ENCODE measurements around the gene SMIM28.
"Not testable (repeated sequence)": the region's sequence is repeated elsewhere in the genome, so short reads cannot be mapped to it uniquely, and the experiment has no call there.

The SMIM28 gene

DNA sequence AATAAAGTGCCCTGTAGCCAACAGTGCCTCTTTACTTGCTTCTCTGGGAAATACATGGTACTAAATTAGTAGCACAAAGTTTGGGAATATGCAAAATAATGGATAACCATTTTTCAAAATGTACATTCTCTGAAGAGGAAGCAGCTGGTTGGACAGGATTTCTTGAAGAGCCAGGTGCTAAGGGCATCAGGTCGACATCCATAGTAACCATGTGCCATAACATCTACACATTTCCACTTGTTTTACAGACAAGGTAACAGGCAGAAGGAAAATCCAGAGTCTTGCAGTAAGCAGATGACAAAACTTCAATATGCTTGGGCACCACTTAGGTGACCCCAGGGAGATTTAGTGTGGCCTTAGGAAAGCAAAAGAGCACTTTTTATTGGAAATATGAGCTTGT lies 36.5 kb upstream of the SMIM28 start:
- Histone ChIP-seq H3K4me1 (no peaks in the 10 kb centered on the region), H3K27me3 (no peaks in the 10 kb centered on the region), H3K27ac (no peak overlapping the region), H3K9ac (no peak overlapping the region), H3K36me3 (no peaks in the 10 kb centered on the region), H3K4me2 (no peak overlapping the region), H3K4me3 (no peak overlapping the region), H4K20me1 (no peaks in the 10 kb centered on the region), H3K9me3 (replicated peaks in 1 of 11) (no peaks in the 10 kb centered on the region)
- no peak for TF ChIP-seq Cebpa-rat (IDR thresholded peaks at IDR 0.05)

DNA sequence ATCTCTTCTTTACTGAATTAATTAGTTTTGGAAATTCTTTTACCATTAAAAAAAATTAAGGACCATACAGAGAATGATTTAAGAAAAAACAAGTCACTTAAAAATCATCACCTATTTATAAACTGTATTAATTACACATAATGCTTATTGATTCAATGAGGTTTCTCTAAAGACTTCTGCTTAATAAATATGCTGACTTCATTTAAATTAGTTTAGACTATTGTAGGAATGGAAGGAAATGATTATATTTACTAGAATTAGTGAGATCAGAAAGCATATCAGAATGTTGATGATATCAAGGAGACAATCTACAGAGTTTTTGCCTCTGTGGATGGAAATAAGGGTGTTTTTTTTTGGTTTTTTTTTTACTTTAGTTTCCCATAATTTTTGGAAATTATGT lies 34.6 kb upstream of the SMIM28 start:
- no peaks in the 10 kb centered on the region for H3K4me1 ChIP-seq
- no peak for TF ChIP-seq Cebpa-rat (IDR thresholded peaks at IDR 0.05)

DNA sequence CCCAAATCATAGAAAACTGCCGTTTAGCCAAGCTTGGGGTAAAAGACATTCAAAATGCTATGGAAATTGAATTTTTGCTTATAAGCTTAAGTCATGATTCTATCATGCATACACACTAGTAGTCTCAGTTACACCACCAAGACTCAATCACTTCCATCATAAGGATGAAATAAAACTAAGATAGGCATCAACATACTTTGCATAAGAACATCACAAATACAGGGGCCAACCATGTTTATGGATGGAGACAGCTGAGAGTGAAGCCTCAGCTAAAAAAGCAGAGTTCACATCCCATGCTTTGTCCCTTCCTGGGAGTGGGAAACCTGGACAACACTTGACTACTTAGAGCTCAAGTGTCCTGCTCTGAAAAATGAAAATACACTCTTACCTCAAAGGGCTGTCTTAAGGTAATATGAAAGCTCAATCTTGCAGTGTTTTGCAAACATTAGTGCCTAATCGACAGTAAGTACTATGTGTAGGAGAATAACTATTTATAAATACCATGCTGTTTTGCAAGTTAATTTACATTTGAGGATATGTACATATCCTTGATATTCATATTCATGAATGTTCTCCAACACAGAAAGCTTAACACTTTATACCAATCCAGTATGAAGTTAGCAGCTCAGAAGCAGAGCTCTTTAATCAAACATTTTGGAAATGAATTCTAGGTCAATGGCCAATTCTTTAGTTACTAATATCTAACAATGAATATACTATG lies 32.0 kb upstream of the SMIM28 start:
- H4K20me1 ChIP-seq = no peaks in the 10 kb centered on the region
- H3K27ac ChIP-seq = no peak overlapping the region
- no peak overlapping the region for H3K4me2 ChIP-seq

More for the DNA sequence above, 34.6 kb upstream of the SMIM28 start:
- no peaks in the 10 kb centered on the region for H3K27me3 ChIP-seq
- no peaks in the 10 kb centered on the region for H4K20me1 ChIP-seq
- no peak overlapping the region for H3K4me2 ChIP-seq
- H3K36me3 ChIP-seq = no peaks in the 10 kb centered on the region
- H3K4me3 ChIP-seq = no peak overlapping the region
- no peak overlapping the region for H3K9ac ChIP-seq
- H3K9me3 ChIP-seq (replicated peaks in 1 of 11) = no peaks in the 10 kb centered on the region
- H3K27ac ChIP-seq = no peak overlapping the region

DNA sequence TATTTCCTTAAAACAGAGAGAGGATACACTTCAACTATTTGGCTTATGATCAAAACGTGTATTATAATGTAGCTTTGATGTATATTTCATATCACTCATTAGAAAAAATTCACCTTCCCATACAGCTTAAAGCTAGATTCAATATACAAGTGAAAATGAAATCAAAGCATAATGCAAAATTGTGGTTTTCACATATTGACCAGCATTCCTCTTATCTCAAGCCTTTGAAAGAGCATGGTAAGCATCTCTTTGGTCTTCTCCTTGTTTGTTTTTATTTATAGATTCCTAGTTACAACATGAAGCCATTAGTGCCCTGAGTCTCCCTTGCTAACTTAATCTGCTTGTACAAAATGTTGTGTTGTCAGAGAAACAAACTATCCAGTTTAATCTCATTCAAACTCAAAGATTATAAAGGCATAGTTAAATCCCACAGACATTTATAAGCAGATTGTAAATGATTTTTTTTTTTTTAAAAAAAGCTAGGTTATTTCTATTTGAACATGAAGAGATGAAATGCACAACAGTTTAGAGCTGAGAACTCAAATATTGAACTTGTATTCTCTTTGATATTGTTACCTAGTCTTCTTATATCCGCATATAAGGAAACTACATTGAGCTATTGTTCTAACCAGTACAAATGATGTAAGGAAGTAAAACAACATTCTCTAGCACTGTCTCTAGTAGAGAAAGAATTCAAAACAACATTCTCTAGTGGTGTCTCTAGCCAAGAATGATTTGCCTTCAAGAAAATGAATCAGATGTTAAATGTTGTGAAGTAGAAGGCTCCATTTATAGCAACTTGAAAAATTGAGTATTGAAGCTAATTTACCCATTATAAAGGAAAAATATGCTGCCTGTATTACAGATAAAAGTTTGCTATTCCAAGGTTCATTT lies 31.2 kb upstream of the SMIM28 start:
- Histone ChIP-seq H3K27me3 (no peaks in the 10 kb centered on the region), H3K4me3 (no peak overlapping the region), H3K4me2 (no peak overlapping the region), H4K20me1 (no peaks in the 10 kb centered on the region), H3K9me3 (replicated peaks in 1 of 11) (no peaks in the 10 kb centered on the region), H3K4me1 (no peaks in the 10 kb centered on the region), H3K27ac (no peak overlapping the region), H3K36me3 (no peaks in the 10 kb centered on the region), H3K9ac (no peak overlapping the region)
- TF ChIP-seq Cebpa-rat (IDR thresholded peaks at IDR 0.05) = no peak

More for the DNA sequence above, 32.0 kb upstream of the SMIM28 start:
- H3K9ac ChIP-seq = no peak overlapping the region
- no peak overlapping the region for H3K4me3 ChIP-seq
- no peaks in the 10 kb centered on the region for H3K9me3 ChIP-seq (replicated peaks in 1 of 11)
- no peak for TF ChIP-seq Cebpa-rat (IDR thresholded peaks at IDR 0.05)
- H3K27me3 ChIP-seq = no peaks in the 10 kb centered on the region
- H3K4me1 ChIP-seq = no peaks in the 10 kb centered on the region
- no peaks in the 10 kb centered on the region for H3K36me3 ChIP-seq

DNA sequence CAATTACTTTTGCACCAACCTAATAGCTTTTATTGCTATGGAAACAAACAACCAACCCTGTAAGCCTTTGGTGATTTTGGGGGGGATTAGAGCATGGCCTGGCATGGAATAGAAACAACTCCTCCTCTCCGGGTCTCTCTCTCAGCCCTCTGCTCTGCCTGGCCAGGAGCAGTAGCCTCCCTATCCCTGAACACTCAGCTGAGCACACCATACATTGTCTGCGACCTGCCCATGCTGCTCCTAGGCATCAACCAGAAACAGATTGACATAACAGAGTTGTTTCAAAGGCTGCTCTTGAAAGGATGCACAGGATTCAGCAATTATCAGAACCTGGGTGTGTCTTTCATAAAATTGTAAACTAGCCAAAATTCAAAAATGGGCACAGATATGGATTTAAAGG lies 29.8 kb upstream of the SMIM28 start:
- Histone ChIP-seq H3K4me1 (no peaks in the 10 kb centered on the region), H3K9ac (no peak overlapping the region)

DNA sequence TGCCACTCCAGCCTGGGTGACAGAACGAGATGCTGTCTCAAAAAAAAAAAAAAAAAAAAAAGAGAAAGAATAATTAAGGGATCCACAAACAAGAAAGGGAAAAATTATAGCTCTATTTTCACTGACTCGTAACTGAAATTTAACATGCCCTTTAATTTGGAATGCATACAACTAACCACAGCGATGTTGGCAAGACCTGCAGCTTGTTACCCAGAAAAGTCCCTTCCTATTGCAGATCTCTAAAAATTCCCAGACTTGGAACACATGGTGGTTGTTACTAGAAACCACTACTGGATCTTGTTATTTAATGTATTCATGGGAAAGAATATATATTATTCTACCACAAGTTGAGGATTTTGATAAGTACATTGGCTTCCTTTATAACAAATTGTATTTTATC lies 27.8 kb upstream of the SMIM28 start:
- H3K4me3 ChIP-seq = no peak overlapping the region
- TF ChIP-seq Cebpa-rat (IDR thresholded peaks at IDR 0.05) = no peak
- no peak overlapping the region for H3K4me2 ChIP-seq
- H4K20me1 ChIP-seq = no peaks in the 10 kb centered on the region
- H3K36me3 ChIP-seq = no peaks in the 10 kb centered on the region
- H3K9ac ChIP-seq = no peak overlapping the region
- H3K9me3 ChIP-seq (replicated peaks in 1 of 11) = no peaks in the 10 kb centered on the region
- no peaks in the 10 kb centered on the region for H3K27me3 ChIP-seq
- no peak overlapping the region for H3K27ac ChIP-seq
- H3K4me1 ChIP-seq = no peaks in the 10 kb centered on the region

More for the DNA sequence above, 29.8 kb upstream of the SMIM28 start:
- no peaks in the 10 kb centered on the region for H3K27me3 ChIP-seq
- no peaks in the 10 kb centered on the region for H3K36me3 ChIP-seq
- no peak overlapping the region for H3K4me3 ChIP-seq
- no peaks in the 10 kb centered on the region for H3K9me3 ChIP-seq (replicated peaks in 1 of 11)
- no peak overlapping the region for H3K27ac ChIP-seq
- H4K20me1 ChIP-seq = no peaks in the 10 kb centered on the region
- no peak overlapping the region for H3K4me2 ChIP-seq
- TF ChIP-seq Cebpa-rat (IDR thresholded peaks at IDR 0.05) = no peak

DNA sequence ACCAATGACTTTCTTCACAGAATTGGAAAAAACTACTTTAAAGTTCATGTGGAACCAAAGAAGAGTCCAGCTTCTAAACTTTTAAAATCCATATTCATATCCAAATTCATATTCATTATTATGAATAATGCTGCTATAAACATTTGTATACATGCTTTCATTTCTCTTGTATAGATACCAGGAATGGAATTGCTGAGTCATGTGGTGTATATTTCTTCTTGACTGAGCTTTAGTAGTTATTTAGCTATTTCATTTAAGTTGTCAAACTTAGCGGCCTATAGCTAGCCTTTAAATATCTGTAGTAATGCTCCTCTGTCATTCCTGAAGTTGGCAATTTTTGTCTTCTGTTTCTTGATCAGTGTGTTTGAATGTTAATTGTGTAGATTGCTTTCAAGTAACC lies 19.8 kb upstream of the SMIM28 start:
- Histone ChIP-seq H3K4me1 (no peaks in the 10 kb centered on the region), H3K9me3 (replicated peaks in 1 of 11) (no peaks in the 10 kb centered on the region), H4K20me1 (no peaks in the 10 kb centered on the region), H3K9ac (no peak overlapping the region), H3K4me3 (no peak overlapping the region), H3K4me2 (no peak overlapping the region), H3K36me3 (no peaks in the 10 kb centered on the region), H3K27ac (no peak overlapping the region), H3K27me3 (no peaks in the 10 kb centered on the region)
- no peak for TF ChIP-seq Cebpa-rat (IDR thresholded peaks at IDR 0.05)

DNA sequence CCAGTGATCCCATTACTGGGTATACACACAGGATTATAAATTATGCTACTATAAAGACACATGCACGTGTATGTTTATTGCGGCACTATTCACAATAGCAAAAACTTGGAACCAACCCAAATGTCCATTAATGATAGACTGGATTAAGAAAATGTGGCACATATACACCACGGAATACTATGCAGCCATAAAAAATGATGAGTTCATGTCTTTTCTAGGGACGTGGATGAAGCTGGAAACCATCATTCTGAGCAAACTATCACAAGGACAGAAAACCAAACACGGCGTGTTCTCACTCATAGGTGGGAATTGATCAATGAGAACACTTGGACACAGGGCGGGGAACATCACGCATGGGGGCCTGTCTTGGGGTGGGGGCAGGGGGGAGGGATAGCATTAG lies 9.0 kb upstream of the SMIM28 start:
- H3K27ac ChIP-seq; H3K9ac ChIP-seq; H3K36me3 ChIP-seq; H4K20me1 ChIP-seq; H3K27me3 ChIP-seq; H3K4me2 ChIP-seq; H3K9me3 ChIP-seq (replicated peaks in 1 of 11); H3K4me3 ChIP-seq: not testable (repeated sequence)
- H3K4me1 ChIP-seq = peaks cover 0 to 16% (median 9%) of the 10 kb centered on the region in 10 experiments; a peak in 12 of 20 replicates

DNA sequence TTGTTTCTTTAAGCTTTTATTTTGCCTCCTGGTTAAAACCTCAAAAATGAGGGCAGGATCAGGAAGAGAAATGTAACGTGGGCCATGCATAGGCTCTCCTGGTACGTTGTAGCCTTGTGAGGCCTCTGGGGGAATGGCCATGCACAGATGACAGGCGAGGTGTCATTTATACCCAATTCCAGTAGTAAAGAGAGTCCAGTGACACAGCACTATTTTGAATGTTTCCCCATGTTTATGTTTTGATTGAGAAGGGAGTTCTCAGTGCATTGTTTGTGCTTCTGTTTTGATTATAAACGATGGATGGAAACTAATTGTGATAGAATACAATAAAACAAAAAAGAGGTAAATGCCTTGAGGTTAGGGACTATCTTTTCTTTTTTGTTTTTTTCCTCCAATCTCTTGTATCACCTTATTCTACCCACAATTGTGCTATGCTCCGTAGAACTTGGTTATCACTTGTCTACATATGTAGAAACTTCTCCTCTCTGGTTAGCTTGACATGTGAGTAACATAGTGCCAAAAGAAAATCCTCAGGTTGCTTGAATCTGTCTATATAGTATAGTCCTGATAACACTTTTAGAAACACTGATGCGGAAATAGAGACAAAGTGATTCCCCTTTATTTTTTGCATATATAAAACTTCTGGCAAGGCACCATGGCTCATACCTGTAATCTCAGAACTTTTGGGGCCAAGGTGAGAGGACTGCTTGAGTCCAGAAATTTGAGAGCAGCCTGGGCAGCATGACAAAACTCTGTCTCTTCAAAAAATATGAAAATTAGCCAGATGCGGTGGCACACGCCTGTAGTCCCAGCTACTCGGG lies 6.9 kb upstream of the SMIM28 start:
- no peak for TF ChIP-seq Cebpa-rat (IDR thresholded peaks at IDR 0.05)
- no peak overlapping the region for H3K9ac ChIP-seq
- no peak overlapping the region for H3K27ac ChIP-seq
- H3K4me1 ChIP-seq = peaks cover 0 to 16% (median 9%) of the 10 kb centered on the region in 10 experiments; a peak in 12 of 20 replicates
- no peak overlapping the region for H3K4me3 ChIP-seq
- H3K9me3 ChIP-seq (replicated peaks in 1 of 11) = peaks cover 0 to 5% (median 0%) of the 10 kb centered on the region in 11 experiments; a peak in 3 of 22 replicates
- no peaks in the 10 kb centered on the region for H3K27me3 ChIP-seq
- no peak overlapping the region for H3K4me2 ChIP-seq
- H3K36me3 ChIP-seq = no peaks in the 10 kb centered on the region
- no peaks in the 10 kb centered on the region for H4K20me1 ChIP-seq

All from BLaER1 treated with 17β-estradiol and CSF1 and Interleukin-3, amounts not matched to agents 10 nM and 100 nM (cell line).